Measurements from ENCODE around the gene EEF1A2. TPM values are rescaled to one million over a fixed set of nuclear protein-coding genes. Genes with fewer than 3 reads are reported as not detected.

Gene EEF1A2
- total RNA-seq, 1 donor from 2014 or later = 55.3 TPM

DNA sequence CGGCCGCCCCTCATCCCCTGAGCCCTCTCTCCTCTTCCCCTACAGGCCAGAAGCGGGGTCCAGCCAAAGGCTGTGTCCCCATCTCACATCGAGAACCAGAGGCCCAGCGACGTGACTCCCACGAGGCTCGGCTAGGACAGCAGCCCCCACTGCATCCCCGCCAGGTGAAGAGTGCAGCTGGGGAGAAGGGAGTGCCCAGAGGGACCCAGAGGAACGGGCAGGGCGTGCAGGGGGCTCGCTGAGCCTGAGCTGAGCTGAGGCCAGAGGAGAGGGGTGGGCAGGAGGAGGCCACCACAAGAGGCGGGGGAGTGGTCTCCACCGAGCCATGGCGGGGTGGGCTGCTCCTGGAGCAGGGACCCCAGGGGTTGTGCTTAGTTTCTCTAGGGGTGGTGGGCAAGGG lies 59.0 kb downstream of the EEF1A2 start:
- no peak for DNase-seq
- peaks cover 16% of the 10 kb centered on the region for H3K4me1 Mint-ChIP-seq (ENCODE audit: low read depth, unreplicated experiment)
- peaks cover 7% of the 10 kb centered on the region for H3K9me3 Mint-ChIP-seq (ENCODE audit: unreplicated experiment)
- H3K36me3 Mint-ChIP-seq (ENCODE audit: unreplicated experiment) = no peaks in the 10 kb centered on the region
- TF ChIP-seq CTCF (IDR thresholded peaks at IDR 0.05; ENCODE audit: partially characterized antibody, unreplicated experiment) = no peak
- no peak overlapping the region for H3K4me3 Mint-ChIP-seq (ENCODE audit: unreplicated experiment)
- H3K27ac Mint-ChIP-seq (ENCODE audit: unreplicated experiment) = no peak overlapping the region
- H3K27me3 Mint-ChIP-seq (ENCODE audit: unreplicated experiment) = peaks cover 12% of the 10 kb centered on the region

DNA sequence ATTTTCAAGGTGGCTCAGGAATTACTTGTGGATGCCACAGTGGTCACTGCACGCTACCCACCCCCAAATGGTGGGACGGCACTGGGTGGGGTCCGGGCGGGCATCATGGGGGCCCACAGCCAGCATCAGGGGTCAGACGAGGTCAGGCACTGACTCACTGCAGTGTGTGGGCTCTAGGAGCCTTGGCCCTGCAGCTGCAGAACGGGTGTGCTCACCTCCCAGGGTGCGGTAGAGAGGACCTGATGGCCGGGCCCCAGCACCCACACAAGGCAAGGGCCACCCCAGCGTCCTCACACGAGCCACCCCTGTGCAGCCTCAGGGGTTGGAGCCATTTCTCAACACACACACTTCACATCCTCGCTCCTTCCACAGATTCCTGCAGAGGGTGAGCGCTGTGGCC lies 60.8 kb downstream of the EEF1A2 start:
- H3K4me3 Mint-ChIP-seq (ENCODE audit: unreplicated experiment) = no peak overlapping the region
- H3K9me3 Mint-ChIP-seq (ENCODE audit: unreplicated experiment) = peaks cover 12% of the 10 kb centered on the region
- no peak for DNase-seq
- peaks cover 12% of the 10 kb centered on the region for H3K27me3 Mint-ChIP-seq (ENCODE audit: unreplicated experiment)
- H3K27ac Mint-ChIP-seq (ENCODE audit: unreplicated experiment) = no peak overlapping the region
- peaks cover 23% of the 10 kb centered on the region for H3K4me1 Mint-ChIP-seq (ENCODE audit: low read depth, unreplicated experiment)
- H3K36me3 Mint-ChIP-seq (ENCODE audit: unreplicated experiment) = no peaks in the 10 kb centered on the region
- TF ChIP-seq CTCF (IDR thresholded peaks at IDR 0.05; ENCODE audit: partially characterized antibody, unreplicated experiment) = no peak

Other genes with a start within 250 kb of the EEF1A2 start
- gene NKAIN4, start 244.6 kb downstream of the EEF1A2 start, total RNA-seq (ENCODE audit: unreplicated experiment) = 183 TPM
- 93.6 TPM for gene ARFGAP1, start 226.3 kb downstream of the EEF1A2 start, total RNA-seq (ENCODE audit: unreplicated experiment)
- gene COL20A1, start 205.9 kb downstream of the EEF1A2 start, total RNA-seq (ENCODE audit: unreplicated experiment) = 2.1 TPM
- 165 TPM for gene CHRNA4, start 137.7 kb downstream of the EEF1A2 start, total RNA-seq (ENCODE audit: unreplicated experiment)
- gene KCNQ2, start 26.4 kb downstream of the EEF1A2 start, total RNA-seq (ENCODE audit: unreplicated experiment) = 354 TPM
- gene PPDPF, start 21.7 kb upstream of the EEF1A2 start, total RNA-seq (ENCODE audit: unreplicated experiment) = 293 TPM
- 0.17 TPM for gene PTK6, start 38.3 kb upstream of the EEF1A2 start, total RNA-seq (ENCODE audit: unreplicated experiment)
- gene SRMS, start 48.7 kb upstream of the EEF1A2 start, total RNA-seq (ENCODE audit: unreplicated experiment) = not detected
- gene FNDC11, start 55.1 kb upstream of the EEF1A2 start, total RNA-seq (ENCODE audit: unreplicated experiment) = 9.3 TPM
- 87.7 TPM for gene HELZ2, start 75.2 kb upstream of the EEF1A2 start, total RNA-seq (ENCODE audit: unreplicated experiment)
- gene GMEB2, start 128.0 kb upstream of the EEF1A2 start, total RNA-seq (ENCODE audit: unreplicated experiment) = 12.8 TPM
- 459 TPM for gene STMN3, start 154.3 kb upstream of the EEF1A2 start, total RNA-seq (ENCODE audit: unreplicated experiment)
- 36.3 TPM for gene RTEL1, start 159.2 kb upstream of the EEF1A2 start, total RNA-seq (ENCODE audit: unreplicated experiment)
- gene TNFRSF6B, start 197.6 kb upstream of the EEF1A2 start, total RNA-seq (ENCODE audit: unreplicated experiment) = not detected
- 51.9 TPM for gene ARFRP1, start 208.9 kb upstream of the EEF1A2 start, total RNA-seq (ENCODE audit: unreplicated experiment)
- 41.5 TPM for gene ZGPAT, start 209.0 kb upstream of the EEF1A2 start, total RNA-seq (ENCODE audit: unreplicated experiment)
- 16.6 TPM for gene LIME1, start 237.6 kb upstream of the EEF1A2 start, total RNA-seq (ENCODE audit: unreplicated experiment)
- gene SLC2A4RG, start 240.7 kb upstream of the EEF1A2 start, total RNA-seq (ENCODE audit: unreplicated experiment) = 47.9 TPM

Measured in glutamatergic neuron (in vitro differentiated cells).